ENCODE measurements around the gene MEGF6.

The MEGF6 gene

DNA sequence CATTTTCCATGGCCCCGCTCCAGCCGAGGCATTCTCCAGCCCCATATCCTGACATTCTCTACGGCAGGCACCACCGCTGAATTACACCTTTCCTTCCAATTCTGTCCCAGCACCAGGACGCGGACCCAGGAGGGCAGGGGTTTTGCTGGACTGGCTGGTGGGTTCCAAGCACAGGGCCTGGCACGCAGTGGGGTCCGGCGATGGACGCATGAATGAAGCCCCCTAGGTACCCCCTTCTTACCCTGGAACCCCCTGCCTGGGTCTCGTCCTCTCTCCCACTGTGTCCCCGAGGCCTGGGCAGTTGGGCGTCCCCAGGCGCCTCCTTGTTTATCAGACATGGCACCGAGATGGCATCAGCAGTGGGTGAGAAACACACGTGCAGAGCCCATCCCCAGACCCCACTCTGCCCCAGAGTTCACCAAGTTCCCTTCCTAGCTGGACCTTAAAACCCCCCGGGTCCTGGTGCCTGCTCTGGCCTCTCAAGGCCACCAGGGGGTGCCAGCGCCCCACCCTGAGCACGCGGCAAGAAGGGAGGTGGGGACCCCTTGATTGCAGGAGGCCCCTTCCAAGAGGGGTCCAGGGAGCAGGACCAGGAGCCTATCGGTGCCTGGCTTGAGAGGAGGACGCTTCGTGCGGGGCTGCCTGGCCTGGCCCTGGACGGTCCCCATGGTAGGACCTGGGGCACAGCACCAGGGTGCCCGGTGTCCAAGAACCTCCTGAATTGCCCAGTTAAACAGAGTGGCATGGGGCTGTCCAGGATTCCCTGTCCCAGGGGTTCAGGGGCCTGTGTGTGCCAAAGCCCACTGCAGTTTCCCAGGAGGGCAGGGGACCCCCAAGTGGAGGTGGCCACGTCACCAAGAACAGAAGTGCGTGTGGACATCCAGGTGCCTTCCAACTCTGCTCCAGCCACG is 46.1 kb downstream of the MEGF6 start:
- Histone ChIP-seq H3K4me1 (no peaks in the 10 kb centered on the region), H3K4me3 (ENCODE audit: low read depth, low read length) (no peak overlapping the region), H3K27me3 (no peaks in the 10 kb centered on the region), H3K36me3 (no peaks in the 10 kb centered on the region), H3K9me3 (no peaks in the 10 kb centered on the region)
- peak; percentile 78 for TF ChIP-seq CTCF (IDR thresholded peaks at IDR 0.05; ENCODE audit: low read depth, low read length)
- peak; percentile 36 for DNase-seq

DNA sequence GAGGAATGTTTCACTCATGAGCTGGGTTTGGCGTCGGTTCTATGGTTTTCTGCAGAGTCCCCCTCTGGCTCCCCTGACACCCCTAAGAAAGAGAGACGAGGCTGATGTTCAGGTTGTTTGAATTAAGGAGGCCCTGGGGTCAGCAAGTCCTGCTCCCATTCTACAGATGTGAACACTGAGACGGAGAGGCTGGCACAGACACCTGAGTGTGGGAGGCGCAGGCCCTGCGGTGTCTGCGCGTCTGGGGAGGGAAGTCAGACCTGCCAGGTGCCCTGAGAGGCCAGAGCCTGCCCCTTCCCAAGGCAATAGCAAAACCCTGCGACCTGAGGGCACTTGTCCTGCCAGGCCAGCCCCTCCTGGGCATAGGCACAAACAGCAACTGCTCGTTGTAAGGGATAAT is 47.7 kb downstream of the MEGF6 start:
- Histone ChIP-seq H3K36me3 (no peaks in the 10 kb centered on the region), H3K4me3 (ENCODE audit: low read depth, low read length) (no peak overlapping the region), H3K9me3 (no peaks in the 10 kb centered on the region), H3K4me1 (no peaks in the 10 kb centered on the region), H3K27me3 (no peaks in the 10 kb centered on the region)
- no peak for DNase-seq
- no peak for TF ChIP-seq CTCF (IDR thresholded peaks at IDR 0.05; ENCODE audit: low read depth, low read length)

GRCh38 chr1:3563125-3563524 is 48.2 kb downstream of the MEGF6 start:
- Histone ChIP-seq H3K4me3 (ENCODE audit: low read depth, low read length) (no peak overlapping the region), H3K36me3 (no peaks in the 10 kb centered on the region), H3K4me1 (no peaks in the 10 kb centered on the region), H3K27me3 (no peaks in the 10 kb centered on the region), H3K9me3 (no peaks in the 10 kb centered on the region)
- no peak for TF ChIP-seq CTCF (IDR thresholded peaks at IDR 0.05; ENCODE audit: low read depth, low read length)
- DNase-seq: no peak

GRCh38 chr1:3562712-3563111 is 48.6 kb downstream of the MEGF6 start:
- DNase-seq: no peak
- Histone ChIP-seq H3K4me1 (no peaks in the 10 kb centered on the region), H3K9me3 (no peaks in the 10 kb centered on the region), H3K27me3 (no peaks in the 10 kb centered on the region), H3K36me3 (no peaks in the 10 kb centered on the region), H3K4me3 (ENCODE audit: low read depth, low read length) (no peak overlapping the region)
- no peak for TF ChIP-seq CTCF (IDR thresholded peaks at IDR 0.05; ENCODE audit: low read depth, low read length)

- Histone ChIP-seq H3K9me3 (no peaks in the 10 kb centered on the region), H3K4me3 (ENCODE audit: low read depth, low read length) (no peak overlapping the region), H3K27me3 (no peaks in the 10 kb centered on the region), H3K4me1 (no peaks in the 10 kb centered on the region), H3K36me3 (no peaks in the 10 kb centered on the region)
- no peak for DNase-seq
- no peak for TF ChIP-seq CTCF (IDR thresholded peaks at IDR 0.05; ENCODE audit: low read depth, low read length)
Measured at GRCh38 chr1:3561702-3562101, 49.6 kb downstream of the MEGF6 start.

GRCh38 chr1:3560981-3561380 is 50.3 kb downstream of the MEGF6 start:
- Histone ChIP-seq H3K4me1 (no peaks in the 10 kb centered on the region), H3K9me3 (no peaks in the 10 kb centered on the region), H3K36me3 (no peaks in the 10 kb centered on the region), H3K27me3 (no peaks in the 10 kb centered on the region), H3K4me3 (ENCODE audit: low read depth, low read length) (no peak overlapping the region)
- no peak for DNase-seq
- no peak for TF ChIP-seq CTCF (IDR thresholded peaks at IDR 0.05; ENCODE audit: low read depth, low read length)

All from BE2C (cell line).